Keratinocyte (primary cell): ENCODE results near the gene SYNE4.

Source experiments
- CTCF ChIP-seq, 3 experiments: IDR thresholded peaks in 1 of 3; conservative IDR thresholded peaks in 1 of 3; optimal IDR thresholded peaks in 1 of 3; 2 replicates in 2 of 3; 3 replicates in 1 of 3; pipeline versions ENCODE3 to v1.5.1; 2011; ENCODE audit warnings: low read length in 3 of 3, mild to moderate bottlenecking in 3 of 3, moderate library complexity in 2 of 3, control low read depth in 1 of 3, inconsistent platforms in 1 of 3; ENCODE audit not compliant: insufficient read depth in 2 of 3; ENCODE audit errors: extremely low read depth in 1 of 3
- EZH2 ChIP-seq: IDR thresholded peaks from one replicate; pipeline ENCODE4 v1.6.1; 2012; ENCODE audit warnings: inconsistent platforms, mild to moderate bottlenecking, low read length, moderate library complexity

- no peak for TF ChIP-seq CTCF (optimal IDR thresholded peaks at IDR 0.05 in 1 of 3, IDR thresholded peaks at IDR 0.05 in 1 of 3, conservative IDR thresholded peaks at IDR 0.05 in 1 of 3; ENCODE audit: extremely low read depth in 1 of 3, insufficient read depth in 2 of 3, low read length in 3 of 3)
- TF ChIP-seq EZH2: no peak
Observed at GRCh38 chr19:36026091-36026876, 17.7 kb upstream of the SYNE4 start.
